Brain microvascular endothelial cell (primary cell): ENCODE measurements around the gene ATP5F1B.

Source experiments
- DNase-seq: peaks from one replicate; pipeline ENCODE4 v3.0.0-alpha.2; 2020
- H3K27ac ChIP-seq: fragments of 250-450 bp; sonication (Bioruptor Pico); 2 replicates; pipeline ENCODE4 v1.5.1; 2020; ENCODE audit warnings: mild to moderate bottlenecking, moderate library complexity
- H3K27me3 ChIP-seq: fragments of 250-450 bp; sonication (Bioruptor Pico); replicated peaks from 2 replicates; pipeline ENCODE4 v1.5.1; 2020; ENCODE audit warnings: mild to moderate bottlenecking
- H3K36me3 ChIP-seq: fragments of 250-450 bp; sonication (Bioruptor Pico); replicated peaks from 2 replicates; pipeline ENCODE4 v1.5.1; 2020; ENCODE audit warnings: mild to moderate bottlenecking
- H3K4me3 ChIP-seq: 2 replicates; pipeline ENCODE4 v1.5.1; 2011; ENCODE audit warnings: low read depth, mild to moderate bottlenecking, control low read depth, low read length, moderate library complexity
- CTCF ChIP-seq: IDR thresholded peaks from 2 replicates; pipeline ENCODE4 v1.5.1; 2011; ENCODE audit warnings: low read depth, mild to moderate bottlenecking, moderate library complexity, low read length, control low read depth, inconsistent platforms; ENCODE audit errors: missing control alignments
- in situ Hi-C: cut with HindIII; loops from 2 replicates; pipeline ENCODE4 v1.10.0; 2017; ENCODE audit warnings: low sequenced_read_pairs, low pct_ligation_motif_present

ATP5F1B gene

GRCh38 chr12:56629459-56630179, 16.2 kb downstream of the ATP5F1B start:
- in situ Hi-C loops = no loop called here
- Histone ChIP-seq H3K36me3 (peaks cover 2% of the 10 kb centered on the region), H3K4me3 (peak overlapping the region; percentile 94), H3K27me3 (no peaks in the 10 kb centered on the region), H3K27ac (peak overlapping the region; percentile 81)
- DNase-seq = no peak
- TF ChIP-seq CTCF = no peak

GRCh38 chr12:56628671-56629458, 16.9 kb downstream of the ATP5F1B start:
- no peak for TF ChIP-seq CTCF
- Histone ChIP-seq H3K27ac (peak overlapping the region; percentile 81), H3K36me3 (peaks cover 2% of the 10 kb centered on the region), H3K27me3 (no peaks in the 10 kb centered on the region), H3K4me3 (peak overlapping the region; percentile 94)
- in situ Hi-C loops = no loop called here
- peak; percentile 45 for DNase-seq

- in situ Hi-C loops = no loop called here
- no peak overlapping the region for H3K27ac ChIP-seq
- no peak for TF ChIP-seq CTCF
- no peaks in the 10 kb centered on the region for H3K27me3 ChIP-seq
- DNase-seq = no peak
- H3K4me3 ChIP-seq = no peak overlapping the region
- H3K36me3 ChIP-seq = peaks cover 2% of the 10 kb centered on the region
Observed at GRCh38 chr12:56626701-56627100, 19.1 kb downstream of the ATP5F1B start.

- in situ Hi-C loops = loop anchor here (25.0 kb wide), 1 partner anchor 110 kb away; the partner anchor contains the start of gene RBMS2
- H3K27me3 ChIP-seq = no peaks in the 10 kb centered on the region
- H3K27ac ChIP-seq = no peak overlapping the region
- TF ChIP-seq CTCF = no peak
- no peak for DNase-seq
- no peak overlapping the region for H3K4me3 ChIP-seq
- H3K36me3 ChIP-seq = peaks cover 22% of the 10 kb centered on the region
Observed at GRCh38 chr12:56622535-56622934, 23.2 kb downstream of the ATP5F1B start.

GRCh38 chr12:56616925-56617324, 28.9 kb downstream of the ATP5F1B start:
- no peak for DNase-seq
- no peak overlapping the region for H3K27ac ChIP-seq
- no peak overlapping the region for H3K4me3 ChIP-seq
- no peak for TF ChIP-seq CTCF
- no peaks in the 10 kb centered on the region for H3K27me3 ChIP-seq
- in situ Hi-C loops = loop anchor here (25.0 kb wide), 1 partner anchor 105 kb away; the partner anchor contains the start of gene RBMS2
- H3K36me3 ChIP-seq = peaks cover 73% of the 10 kb centered on the region
